Gastroesophageal sphincter (tissue), 4 donors: ENCODE results near the gene MRFAP1L1. TPM values are rescaled to one million over a fixed set of nuclear protein-coding genes. Genes with fewer than 3 reads are reported as not detected.
A peak's percentile ranks its signal among the peaks of the same experiment; 100 is the strongest.

ENCODE experiments used
- ATAC-seq: fragments of 150-250 bp; one replicate; pipeline ENCODE4 v1.9.1; 2016; ENCODE audit warnings: mild to moderate bottlenecking, moderate library complexity
- H3K27ac ChIP-seq, 4 donors: fragments of 200-600 bp; sonication (generic) in 3 of 4; 1 replicate in 3 of 4; 2 replicates in 1 of 4; pipeline ENCODE4 v1.5.1; 2016 to 2019
- H3K27me3 ChIP-seq: fragments of 200-600 bp; sonication (generic); one replicate; pipeline ENCODE4 v1.5.1; 2019
- H3K36me3 ChIP-seq, 2 donors: fragments of 200-600 bp; sonication (generic); one replicate each; pipeline ENCODE4 v1.5.1; 2019; ENCODE audit warnings: control low read depth in 1 of 2
- H3K4me1 ChIP-seq, 3 donors: fragments of 200-600 bp; sonication (generic); 1 replicate in 2 of 3; 2 replicates in 1 of 3; pipeline ENCODE4 v1.5.1; 2016 to 2019; ENCODE audit warnings: control low read depth in 2 of 3
- H3K4me3 ChIP-seq, 2 donors: fragments of 200-600 bp; sonication (generic); one replicate each; pipeline ENCODE4 v1.5.1; 2019; ENCODE audit warnings: mild to moderate bottlenecking in 1 of 2, moderate library complexity in 1 of 2
- H3K9me3 ChIP-seq, 3 donors: fragments of 200-600 bp; sonication (generic); one replicate each; pipeline ENCODE4 v1.5.1; 2017 to 2019; ENCODE audit warnings: control low read depth in 2 of 3
- CTCF ChIP-seq, 4 experiments: fragments of 200-600 bp in 2 of 4; fragments of 450-650 bp in 2 of 4; sonication (generic) in 1 of 4; IDR thresholded peaks; one replicate each; pipeline ENCODE4 v1.5.1; 2017 to 2019; ENCODE audit warnings: antibody characterized with exemption in 4 of 4, mild to moderate bottlenecking in 2 of 4, moderate library complexity in 2 of 4
- EP300 ChIP-seq: sonication (generic); formaldehyde crosslinking; IDR thresholded peaks from one replicate; pipeline ENCODE4 v1.6.1; 2017; ENCODE audit warnings: antibody characterized with exemption, mild to moderate bottlenecking
- POLR2A ChIP-seq, 2 donors: fragments of 450-650 bp; IDR thresholded peaks; one replicate each; pipeline ENCODE4 v1.6.1; 2017; ENCODE audit warnings: antibody characterized with exemption in 2 of 2, mild to moderate bottlenecking in 2 of 2, moderate library complexity in 1 of 2
- POLR2AphosphoS5 ChIP-seq: sonication (generic); formaldehyde crosslinking; IDR thresholded peaks from one replicate; pipeline ENCODE4 v1.6.1; 2017; ENCODE audit warnings: antibody characterized with exemption
- WGBS, 2 donors: methylation state at CpG; one replicate each; pipeline ENCODE4 v1.1.5; 2018; ENCODE audit warnings: low coverage in 1 of 2; 5-methylcytosine and 5-hydroxymethylcytosine counted together
- total RNA-seq, 4 donors: library from RNA; depleted of rRNA; stranded (reverse); fragments of >200 nt; gene quantifications; one replicate each; pipeline ENCODE4 v1.1.0, GENCODE V29; 2016

MRFAP1L1 gene
- total RNA-seq, 4 donors from 2014 or later, result 59.2 to 74.1 (median 66.8) TPM

GRCh38 chr4:6731318-6731675 is 21.6 kb upstream of the MRFAP1L1 start:
- H3K36me3 ChIP-seq, result no peaks in the 10 kb centered on the region
- H3K9me3 ChIP-seq, result no peaks in the 10 kb centered on the region
- no peak overlapping the region for H3K4me3 ChIP-seq
- H3K4me1 ChIP-seq, result peaks cover 0 to 22% (median 6%) of the 10 kb centered on the region in 3 donors
- no peak for ATAC-seq
- peak overlapping the region in 1 of 4 donors; percentile 28 for H3K27ac ChIP-seq
- 90% methylated on average over 2 of the region's 8 CpGs; no CpG with 5 or more reads in 1 of the 2 donors for WGBS, 2 donors
- TF ChIP-seq EP300 (no peak), POLR2AphosphoS5 (no peak), POLR2A (IDR thresholded peaks at IDR 0.05) (no peak), CTCF (IDR thresholded peaks at IDR 0.05) (no peak)
- no peaks in the 10 kb centered on the region for H3K27me3 ChIP-seq

GRCh38 chr4:6730603-6731317 is 21.1 kb upstream of the MRFAP1L1 start:
- TF ChIP-seq CTCF (IDR thresholded peaks at IDR 0.05) (no peak), POLR2A (IDR thresholded peaks at IDR 0.05) (no peak), POLR2AphosphoS5 (no peak), EP300 (no peak)
- Histone ChIP-seq H3K4me1 (peaks cover 0 to 22% (median 6%) of the 10 kb centered on the region in 3 donors), H3K27me3 (no peaks in the 10 kb centered on the region), H3K4me3 (no peak overlapping the region), H3K27ac (peak overlapping the region in 2 of 4 donors; percentile 9 to 28), H3K36me3 (no peaks in the 10 kb centered on the region), H3K9me3 (no peaks in the 10 kb centered on the region)
- ATAC-seq, result no peak
- 56 to 83% methylated on average over 5 to 7 of the region's 20 CpGs for whole genome bisulfite sequencing, 2 donors

DNA sequence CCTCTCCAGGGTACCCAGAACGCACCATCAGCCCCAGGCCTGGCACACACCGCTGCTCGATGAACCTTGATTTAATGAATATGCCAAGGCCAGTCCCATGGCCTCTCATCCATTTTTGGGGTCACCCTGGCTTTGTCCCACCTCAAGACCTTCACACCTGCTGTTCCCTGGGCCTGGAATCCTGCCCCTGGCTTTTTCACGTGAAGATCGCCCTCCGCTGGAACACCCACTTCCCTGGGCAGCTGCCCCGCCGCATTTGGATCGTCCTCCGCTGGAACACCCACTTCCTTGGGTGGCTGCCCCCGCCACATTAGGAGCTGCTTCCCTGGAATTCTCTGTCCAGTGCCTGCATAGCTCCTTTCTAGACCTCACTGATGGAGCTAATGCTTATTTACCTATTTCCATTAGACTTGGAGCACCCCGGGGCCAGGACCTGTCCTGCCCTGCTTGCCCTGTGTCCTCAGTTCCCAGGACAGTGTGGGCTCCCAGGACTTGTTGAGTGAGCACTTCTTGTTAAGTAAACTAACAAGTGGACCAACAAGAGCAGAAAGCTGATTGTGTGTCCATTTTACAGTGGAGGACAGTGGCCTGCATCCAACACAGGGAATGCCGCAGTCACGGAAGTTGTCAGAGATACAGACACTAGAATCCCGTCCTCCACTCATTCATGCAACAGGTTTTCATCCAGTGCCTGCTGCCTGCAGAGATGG is 18.8 kb upstream of the MRFAP1L1 start:
- no peak overlapping the region for H3K27ac ChIP-seq
- no peaks in the 10 kb centered on the region for H3K27me3 ChIP-seq
- H3K9me3 ChIP-seq, result no peaks in the 10 kb centered on the region
- TF ChIP-seq POLR2AphosphoS5 (no peak), CTCF (IDR thresholded peaks at IDR 0.05) (no peak), POLR2A (IDR thresholded peaks at IDR 0.05) (no peak), EP300 (no peak)
- H3K36me3 ChIP-seq, result no peaks in the 10 kb centered on the region
- H3K4me3 ChIP-seq, result no peak overlapping the region
- no peak for ATAC-seq
- peaks cover 0 to 22% (median 6%) of the 10 kb centered on the region in 3 donors for H3K4me1 ChIP-seq
- 60 to 77% methylated on average over 6 to 7 of the region's 15 CpGs for WGBS, 2 donors

GRCh38 chr4:6727943-6728250 is 18.2 kb upstream of the MRFAP1L1 start:
- no peak overlapping the region for H3K4me3 ChIP-seq
- H3K4me1 ChIP-seq, result peaks cover 0 to 17% (median 3%) of the 10 kb centered on the region in 3 donors
- no peaks in the 10 kb centered on the region for H3K9me3 ChIP-seq
- no peaks in the 10 kb centered on the region for H3K27me3 ChIP-seq
- TF ChIP-seq EP300 (no peak), POLR2AphosphoS5 (no peak), POLR2A (IDR thresholded peaks at IDR 0.05) (no peak), CTCF (IDR thresholded peaks at IDR 0.05) (no peak)
- WGBS, 2 donors, result no CpG with 5 or more reads among the region's 3 CpGs
- no peak overlapping the region for H3K27ac ChIP-seq
- no peak for ATAC-seq
- H3K36me3 ChIP-seq, result no peaks in the 10 kb centered on the region
